ENCODE measurements around the gene APOL3. TPM values are rescaled to one million over a fixed set of nuclear protein-coding genes. Genes with fewer than 3 reads are reported as not detected.

APOL3 gene
- total and polyA plus RNA-seq, 10 of the 15 experiments (the other 5 are each of a cell fraction or from before 2014, with no cell fraction given): 6.9 to 66.8 (median 48.5) TPM

GRCh38 chr22:36131907-36132306 is 28.6 kb downstream of the APOL3 start (continued):
- TF ChIP-seq HSF1 (IDR thresholded peaks at IDR 0.05; ENCODE audit: low read depth, low read length): no peak
- no peak for TF ChIP-seq SPI1 (IDR thresholded peaks at IDR 0.05; ENCODE audit: borderline replicate concordance, insufficient read depth, low read depth, low read length)
- TF ChIP-seq YY1 (IDR thresholded peaks at IDR 0.05; ENCODE audit: low read depth, low read length): no peak
- TF ChIP-seq SREBF1 (IDR thresholded peaks at IDR 0.05; ENCODE audit: low read length): no peak

- Histone ChIP-seq H3K9ac (ENCODE audit: control insufficient read depth, insufficient read depth, low read length) (no peak overlapping the region), H4K20me1 (ENCODE audit: control insufficient read depth, insufficient read depth) (no peaks in the 10 kb centered on the region), H3K4me3 (no peak overlapping the region), H2AFZ (ENCODE audit: control insufficient read depth, low read depth, low read length) (no peak overlapping the region), H3K27ac (ENCODE audit: control insufficient read depth, insufficient read depth) (no peak overlapping the region), H3K27me3 (replicated peaks in 1 of 2; ENCODE audit: control insufficient read depth in 2 of 2, insufficient read depth in 2 of 2, low read length in 1 of 2) (peaks cover 0 to 5% of the 10 kb centered on the region in 2 experiments; a peak in 2 of 4 replicates), H3K36me3 (ENCODE audit: control insufficient read depth in 2 of 2, insufficient read depth in 2 of 2, low read length in 1 of 2) (no peaks in the 10 kb centered on the region), H3K4me1 (ENCODE audit: control insufficient read depth, insufficient read depth, low read length) (no peaks in the 10 kb centered on the region), H3K79me2 (ENCODE audit: control insufficient read depth, insufficient read depth, low read length) (no peaks in the 10 kb centered on the region), H3K4me2 (ENCODE audit: control insufficient read depth, insufficient read depth) (no peak overlapping the region), H3K9me3 (replicated peaks; ENCODE audit: control insufficient read depth, insufficient read depth, low read length) (no peaks in the 10 kb centered on the region)
- WGBS (ENCODE audit: insufficient coverage, insufficient replicate concordance, low lambda C conversion rate, missing lambda C conversion rate): 38% methylated on average over 14 of the region's 14 CpGs
- POLR2A ChIA-PET: interaction anchor here (0.6 kb wide), 1 partner anchor 17 kb away, joined by 3 read pairs; no protein-coding TSS in a partner anchor
- SMC1A ChIA-PET (ENCODE audit: uncharacterized antibody, unreplicated experiment): interaction anchor here (0.6 to 1.5 kb wide), 7 partner anchors 14 to 364 kb away, joined by 3 to 5 read pairs (median 3); no protein-coding TSS in a partner anchor
- FAIRE-seq (no peak), DNase-seq (ENCODE audit: low read depth, low spot score) (no peak), ATAC-seq (no peak)
- BruUV-seq (replicated peaks): no TSS peak
- RAD21 ChIA-PET (ENCODE audit: unreplicated experiment): interaction anchor here (0.6 to 1.3 kb wide), 2 partner anchors 52 to 361 kb away, joined by 3 read pairs; no protein-coding TSS in a partner anchor
- in situ Hi-C loops (cut with MboI): loop anchor here (10.0 kb wide), 1 partner anchor 775 kb away; no protein-coding TSS in a partner anchor
- intact Hi-C loops (cut with micrococcal nuclease; ENCODE audit: unreplicated experiment): no loop called here
- CTCF ChIA-PET: interaction anchor here (0.7 to 1.8 kb wide), 5 partner anchors 9 to 64 kb away, joined by 3 to 6 read pairs (median 5); no protein-coding TSS in a partner anchor
- TF ChIP-seq ZNF622 (IDR thresholded peaks at IDR 0.05) (no peak), FOS (IDR thresholded peaks at IDR 0.05; ENCODE audit: borderline replicate concordance, extremely low read depth, insufficient read length) (no peak), BHLHE40 (IDR thresholded peaks at IDR 0.05; ENCODE audit: borderline replicate concordance in 1 of 2, low read depth in 2 of 2, low read length in 1 of 2) (no peak), NFIC (IDR thresholded peaks at IDR 0.05; ENCODE audit: low read depth, low read length) (no peak), SKIL (IDR thresholded peaks at IDR 0.05; ENCODE audit: low read depth, poor library complexity, severe bottlenecking) (no peak), TCF3 (IDR thresholded peaks at IDR 0.05; ENCODE audit: borderline replicate concordance, insufficient read depth, low read depth, low read length) (no peak), REST (IDR thresholded peaks at IDR 0.05; ENCODE audit: low read depth, low read length) (no peak)
Measured at GRCh38 chr22:36129486-36130388, 30.8 kb downstream of the APOL3 start.
